GM21360 (cell line): ENCODE measurements around the gene C21orf58.
"Not testable (repeated sequence)": the region's sequence is repeated elsewhere in the genome, so short reads cannot be mapped to it uniquely, and the experiment has no call there.

ENCODE experiments used
- ATAC-seq: cut with Tn5 transposase; IDR thresholded peaks from one replicate; pipeline ENCODE4 v1.9.1; 2021; ENCODE audit warnings: mild to moderate bottlenecking, moderate library complexity; ENCODE audit not compliant: unreplicated experiment

Gene C21orf58

DNA sequence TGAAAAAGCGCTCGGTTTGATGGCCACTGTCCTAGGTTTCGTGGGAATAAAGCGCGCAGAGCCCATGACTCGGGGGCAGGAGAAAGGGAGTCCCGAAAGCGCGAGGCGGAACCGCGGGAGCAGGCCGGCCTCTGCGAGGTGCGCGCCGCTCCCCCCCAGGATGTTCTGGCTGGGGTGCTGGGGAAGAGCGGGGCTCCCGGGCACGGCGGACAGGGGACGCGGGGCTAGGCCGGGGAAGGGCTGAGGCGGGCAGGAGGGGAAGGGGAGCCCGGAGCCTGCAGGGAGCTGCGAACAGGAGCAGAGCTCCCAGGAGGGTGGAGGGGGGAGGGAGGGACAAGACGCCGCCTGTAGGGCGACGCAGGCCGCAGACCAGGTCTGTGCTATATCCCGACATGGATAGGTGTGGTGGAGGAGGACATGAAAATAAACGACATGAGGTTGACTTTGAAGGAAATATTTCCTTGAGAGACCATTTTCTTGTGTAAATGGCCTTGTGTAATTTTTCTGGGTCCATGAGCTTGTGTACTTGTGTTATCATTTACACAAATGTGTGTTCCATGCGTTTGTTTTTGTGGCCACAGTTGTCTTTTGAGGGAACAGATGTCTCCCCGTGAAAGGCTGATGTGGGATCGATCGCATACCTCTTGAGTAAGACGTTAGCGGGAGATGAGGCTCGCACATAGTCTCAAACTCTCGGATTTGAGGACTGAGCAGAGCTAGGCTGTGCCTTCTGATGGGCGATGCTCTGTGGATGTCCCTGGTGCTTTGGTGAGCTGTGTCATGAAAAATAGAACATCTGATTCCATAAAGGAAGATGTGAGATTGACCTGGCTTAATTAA is 1.6 kb upstream of the C21orf58 start:
- no peak for ATAC-seq

DNA sequence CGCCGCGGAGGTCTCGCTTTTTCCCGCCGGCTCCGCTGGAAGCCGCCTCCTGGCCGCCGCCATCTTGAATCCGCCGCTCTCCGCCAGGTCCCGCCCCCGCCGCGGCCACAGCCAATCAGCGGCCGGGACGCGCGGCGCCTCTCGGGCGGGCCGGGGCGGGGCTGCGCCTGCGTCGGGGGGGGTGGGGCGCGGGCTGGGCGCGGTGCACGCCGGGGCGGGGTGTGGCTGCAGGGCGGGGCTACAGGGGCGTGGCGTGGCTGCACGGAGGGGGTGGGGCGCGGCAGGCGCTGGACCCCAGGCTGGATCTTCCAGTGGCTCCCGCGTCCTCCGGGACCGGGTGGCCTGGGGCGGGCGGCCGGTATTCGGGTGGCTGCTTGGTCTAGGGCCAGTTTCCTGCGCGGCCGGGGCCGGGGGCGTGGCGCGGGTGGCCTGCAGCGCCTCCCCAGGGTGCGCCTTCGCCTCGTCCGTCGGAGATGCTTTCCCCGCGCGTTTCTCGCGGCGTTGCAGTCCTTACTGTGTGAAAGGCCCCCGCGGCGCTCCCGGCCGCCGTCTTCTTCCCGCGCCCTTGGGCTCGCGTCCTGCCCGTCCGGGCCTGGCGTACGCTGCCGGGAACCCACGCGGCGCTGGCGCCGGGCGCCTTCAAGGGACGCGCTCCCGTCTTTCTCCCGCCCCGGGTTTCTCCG is 861 bp upstream of the C21orf58 start:
- ATAC-seq, result peak; percentile 50

DNA sequence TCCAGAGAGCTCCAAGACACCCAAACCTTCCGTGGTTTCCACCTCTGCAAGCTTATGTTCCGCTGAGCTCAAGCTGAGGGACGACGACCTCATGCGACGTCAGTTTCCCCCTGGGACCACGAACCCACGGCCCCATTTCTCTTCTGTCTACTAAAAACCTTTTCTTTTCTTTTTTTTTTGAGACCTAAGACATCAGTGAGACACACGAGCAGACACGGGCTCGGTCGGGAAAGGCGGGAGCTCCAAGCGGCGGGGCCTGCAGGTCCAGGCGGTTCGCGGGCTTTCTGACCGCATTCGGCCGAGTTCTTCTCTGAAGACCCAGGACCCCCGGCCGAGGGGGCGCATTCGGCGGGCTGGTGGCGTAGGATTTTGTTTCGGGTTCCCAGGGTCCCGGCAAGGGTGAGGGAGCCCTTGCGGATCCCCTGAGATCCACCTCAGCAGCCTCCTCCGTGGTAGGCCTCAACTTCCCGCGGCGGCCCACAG is 402 bp downstream of the C21orf58 start:
- no peak for ATAC-seq

DNA sequence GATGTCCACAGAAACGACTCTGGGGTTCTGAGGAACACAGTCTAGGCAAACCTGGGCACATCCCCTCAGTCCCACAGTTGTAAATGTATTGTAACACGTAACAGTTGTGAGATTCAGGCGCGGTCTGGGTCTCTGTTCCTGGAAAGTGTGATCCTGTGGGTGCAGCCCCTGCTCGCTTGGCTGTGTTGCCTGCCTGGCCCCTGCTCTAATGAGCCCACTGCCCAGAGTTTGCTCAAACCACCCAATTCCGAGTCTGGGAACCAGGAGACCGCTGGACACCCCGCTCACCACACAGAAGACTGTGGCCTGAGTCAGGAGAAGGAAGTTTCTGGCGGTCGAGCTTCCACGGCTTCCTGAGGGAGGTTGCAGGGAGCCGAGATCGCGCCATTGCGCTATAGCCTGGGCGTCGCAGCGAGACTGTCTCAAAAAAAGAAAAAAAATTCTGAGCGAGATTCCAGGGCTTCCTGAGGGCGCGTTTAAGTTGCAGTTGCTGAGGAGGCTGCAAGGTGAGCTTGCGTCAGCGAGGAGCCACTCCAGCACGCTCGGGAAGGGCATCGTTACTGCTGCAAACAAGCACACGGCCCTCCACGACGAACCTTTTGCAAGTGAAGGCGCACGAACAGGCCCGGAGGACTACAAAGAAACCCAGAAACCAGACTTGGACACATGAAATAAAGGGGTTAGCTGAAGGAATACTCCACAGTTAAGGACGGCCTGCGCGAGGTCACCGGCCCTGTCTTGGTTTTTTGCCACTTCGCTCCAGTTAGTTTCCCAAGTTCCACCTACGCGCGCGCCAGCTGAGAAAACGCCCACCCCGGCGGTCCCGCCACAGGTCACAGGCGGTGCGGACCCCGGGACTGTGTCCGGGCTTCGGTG is 1.1 kb downstream of the C21orf58 start:
- ATAC-seq, result no peak

DNA sequence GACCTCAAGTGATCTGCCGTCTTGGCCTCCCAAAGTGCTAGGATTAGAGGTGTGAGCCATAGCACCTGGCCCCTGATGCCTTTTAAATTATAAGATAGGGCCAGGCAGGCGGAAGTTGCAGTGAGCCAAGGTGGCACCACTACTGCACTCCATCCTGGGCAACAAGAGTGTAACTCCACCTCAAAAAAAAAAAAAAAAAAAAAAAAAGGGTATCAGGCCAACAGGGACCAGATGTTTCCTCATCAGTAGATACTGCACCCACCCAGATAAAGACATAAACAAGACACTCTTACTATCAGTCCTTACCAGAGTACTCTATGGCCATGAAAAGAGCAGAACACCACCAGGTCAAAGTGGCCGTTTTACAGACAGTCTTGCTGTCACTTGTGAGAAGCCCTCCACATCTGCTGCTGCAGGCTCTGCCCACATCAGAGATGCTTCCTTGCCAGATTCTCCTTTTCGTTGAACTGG is 3.3 kb downstream of the C21orf58 start:
- no peak for ATAC-seq

DNA sequence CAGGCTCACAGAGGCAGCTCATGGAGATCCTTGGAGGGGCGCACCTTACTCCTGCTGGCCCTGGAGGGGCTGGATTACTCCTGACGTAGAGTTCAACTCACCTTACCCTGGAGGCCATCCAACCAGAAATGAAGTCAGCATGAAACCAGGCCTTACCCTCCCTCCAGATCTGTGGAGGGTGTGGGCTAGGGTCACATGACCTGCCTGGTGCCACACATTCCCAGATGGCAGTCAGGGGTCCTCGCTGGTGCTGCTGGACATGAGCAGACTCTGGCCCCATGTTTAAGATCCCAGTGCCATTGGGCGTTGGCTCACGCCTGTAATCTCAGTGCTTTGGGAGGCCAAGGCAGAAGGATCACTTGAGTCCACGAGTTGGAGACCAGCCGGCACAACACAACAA is 4.5 kb downstream of the C21orf58 start:
- ATAC-seq, result no peak

DNA sequence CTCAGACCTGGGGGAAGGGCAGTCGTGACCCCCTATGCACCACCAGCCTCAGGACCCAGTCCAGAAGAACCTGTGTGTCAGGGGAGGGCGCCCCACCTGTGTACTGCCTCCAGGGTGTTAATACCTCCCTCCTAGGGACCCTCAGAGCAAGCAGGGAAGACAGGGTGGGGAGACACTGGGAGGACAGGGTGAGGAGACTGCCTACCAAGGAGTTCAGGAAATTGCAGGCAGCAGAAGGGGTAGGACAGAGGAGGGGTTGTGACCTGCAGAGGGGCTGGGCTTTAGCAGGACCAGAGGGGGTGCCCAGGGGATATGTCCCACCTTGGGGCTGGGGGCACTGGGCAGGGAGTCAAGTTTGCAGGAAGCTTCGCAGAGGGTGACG is 5.2 kb downstream of the C21orf58 start:
- ATAC-seq, result no peak

DNA sequence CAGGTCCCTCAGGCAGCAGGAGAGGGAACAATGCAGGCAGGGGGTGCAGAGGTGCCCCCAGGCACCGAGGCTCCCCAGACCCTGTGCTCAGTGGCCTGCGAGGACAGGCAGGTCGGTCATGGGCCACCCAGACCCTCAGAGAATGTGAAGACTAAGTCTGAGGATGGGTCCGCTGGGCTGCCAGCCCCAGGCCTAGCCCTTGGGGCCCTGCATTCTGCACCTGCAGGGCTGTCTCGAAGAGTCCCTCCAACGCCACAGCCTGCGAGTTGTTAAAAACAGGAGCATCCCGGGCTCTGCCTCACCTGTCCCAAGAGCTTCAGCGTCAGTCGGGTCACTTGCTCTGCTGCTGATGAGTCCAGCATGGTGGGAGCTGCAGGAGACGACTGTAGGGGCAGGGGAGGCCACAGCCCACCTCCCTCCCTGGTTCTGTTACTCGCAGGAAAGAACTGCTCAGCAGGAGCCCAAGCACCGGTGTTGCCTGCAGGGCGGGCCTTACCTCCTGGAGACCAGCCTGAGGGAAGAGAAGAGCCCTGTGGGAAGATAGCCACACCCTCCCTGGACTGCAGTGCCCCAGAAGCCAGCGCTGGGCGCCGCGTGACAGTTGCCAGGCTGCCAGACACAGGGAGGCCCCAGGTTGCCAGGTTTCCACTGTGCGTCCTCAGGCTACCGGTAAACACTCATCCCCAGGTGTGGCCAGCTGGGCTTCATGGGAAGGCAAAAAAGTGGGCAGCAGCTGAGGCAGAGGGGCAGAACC is 5.8 kb downstream of the C21orf58 start:
- ATAC-seq, result no peak

DNA sequence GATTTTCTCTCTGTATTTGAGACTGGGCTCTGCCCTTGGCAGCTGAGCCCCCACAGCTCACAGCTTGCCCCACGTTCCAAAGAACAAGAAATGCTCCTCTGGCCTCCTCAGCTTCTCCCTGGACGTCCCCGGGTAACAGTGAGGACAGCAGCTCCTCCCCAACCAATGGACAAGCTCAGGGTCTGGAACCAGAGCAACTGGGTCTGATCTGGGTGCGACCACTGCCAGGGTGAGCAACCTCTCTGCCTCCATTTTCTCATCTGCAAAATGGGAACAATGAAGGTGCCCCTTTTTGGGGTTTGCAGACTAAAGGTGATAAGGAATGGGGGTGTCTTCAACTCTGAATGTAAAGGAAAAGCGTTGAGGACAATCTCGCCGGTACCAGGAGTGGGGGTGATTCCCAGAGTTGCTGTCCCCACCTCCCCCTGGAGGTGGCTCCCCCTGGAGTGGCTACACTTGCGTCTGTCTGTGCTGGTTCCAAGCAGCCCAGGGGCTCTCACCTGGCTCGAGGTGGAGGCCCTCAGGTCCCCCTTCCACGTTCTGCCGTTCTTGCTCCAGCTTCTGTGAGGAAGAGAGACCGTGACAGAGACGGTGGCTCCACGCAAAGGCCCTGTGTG is 6.9 kb downstream of the C21orf58 start:
- no peak for ATAC-seq

DNA sequence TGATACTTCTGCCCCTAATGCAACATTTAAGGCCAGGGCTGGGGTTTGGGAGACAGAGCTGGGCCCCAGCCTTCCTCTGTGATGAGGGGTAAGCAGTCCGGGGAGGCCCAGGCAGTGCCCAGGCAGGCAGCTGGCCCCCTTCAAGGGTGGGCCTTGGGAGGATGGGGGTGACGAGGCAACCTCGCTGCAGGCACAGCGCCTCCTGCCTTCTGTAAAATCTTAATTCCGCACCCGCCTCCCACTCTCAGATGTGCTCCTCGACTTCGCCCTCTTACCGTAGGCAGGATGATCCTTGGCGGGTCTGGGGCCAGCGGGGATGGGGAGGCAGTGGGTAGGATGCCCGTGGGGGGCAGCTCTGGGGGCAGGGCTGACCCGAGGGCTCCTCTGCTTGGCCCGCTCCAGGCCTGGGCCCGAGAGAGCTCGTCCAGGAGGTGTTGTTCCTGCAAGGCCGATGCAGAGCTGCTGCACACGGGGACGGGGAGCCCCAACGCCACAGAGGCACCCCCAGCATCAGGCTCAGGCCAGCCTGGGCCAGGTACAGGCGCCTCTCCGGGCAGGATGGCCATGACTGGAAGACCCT is 9.1 kb downstream of the C21orf58 start:
- no peak for ATAC-seq

DNA sequence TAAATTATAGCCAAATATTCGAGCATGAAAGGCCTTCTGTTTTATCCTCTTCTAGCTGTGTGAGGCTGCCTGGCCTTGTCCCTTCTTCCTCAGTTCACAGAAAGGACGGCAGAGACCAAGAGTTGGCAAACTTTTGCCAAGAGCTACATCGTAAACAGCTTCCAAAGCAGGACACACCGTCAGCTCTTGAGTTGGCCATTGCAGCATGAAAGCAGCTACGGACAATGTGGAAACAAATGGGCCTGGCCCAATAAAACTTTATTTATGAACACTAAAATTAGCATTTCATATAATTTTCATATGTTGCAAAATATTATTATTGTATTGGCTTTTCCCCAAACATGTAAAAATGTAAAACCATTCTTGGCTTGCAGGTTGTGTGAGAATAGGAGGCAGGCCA is 10.7 kb downstream of the C21orf58 start:
- ATAC-seq, result no peak

DNA sequence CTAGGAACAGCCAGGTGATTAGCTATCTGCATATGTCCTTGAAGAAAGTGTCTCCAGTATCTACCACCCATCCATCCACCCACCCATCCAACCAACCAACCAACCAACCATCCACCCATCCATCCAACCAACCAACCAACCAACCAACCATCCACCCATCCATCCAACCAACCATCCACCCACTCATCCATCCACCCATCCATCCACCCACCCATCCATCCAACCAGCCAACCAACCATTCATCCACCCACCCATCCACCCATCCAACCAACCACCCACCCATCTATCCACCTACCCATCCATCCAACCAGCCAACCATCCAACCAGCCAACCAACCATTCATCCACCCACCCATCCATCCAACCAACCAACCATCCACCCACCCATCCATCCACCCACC is 12.1 kb downstream of the C21orf58 start:
- no peak for ATAC-seq

DNA sequence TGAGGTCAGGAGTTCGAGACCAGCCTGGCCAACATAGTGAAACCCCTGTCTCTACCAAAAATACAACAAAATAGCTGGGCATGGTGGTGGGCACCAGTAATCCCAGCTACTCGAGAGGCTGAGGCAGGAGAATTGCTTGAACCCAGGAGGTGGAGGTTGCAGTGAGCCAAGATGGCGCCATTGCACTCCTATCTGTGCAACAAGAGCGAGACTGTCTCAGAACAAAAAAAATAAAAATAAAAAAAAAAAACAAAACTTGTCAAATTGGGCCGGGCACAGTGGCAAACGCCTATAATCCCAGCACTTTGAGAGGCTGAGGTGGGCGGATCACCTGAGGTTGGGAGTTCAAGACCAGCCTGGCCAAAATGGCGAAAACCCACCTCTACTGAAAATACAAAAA is 13.4 kb downstream of the C21orf58 start:
- ATAC-seq, result not testable (repeated sequence)

DNA sequence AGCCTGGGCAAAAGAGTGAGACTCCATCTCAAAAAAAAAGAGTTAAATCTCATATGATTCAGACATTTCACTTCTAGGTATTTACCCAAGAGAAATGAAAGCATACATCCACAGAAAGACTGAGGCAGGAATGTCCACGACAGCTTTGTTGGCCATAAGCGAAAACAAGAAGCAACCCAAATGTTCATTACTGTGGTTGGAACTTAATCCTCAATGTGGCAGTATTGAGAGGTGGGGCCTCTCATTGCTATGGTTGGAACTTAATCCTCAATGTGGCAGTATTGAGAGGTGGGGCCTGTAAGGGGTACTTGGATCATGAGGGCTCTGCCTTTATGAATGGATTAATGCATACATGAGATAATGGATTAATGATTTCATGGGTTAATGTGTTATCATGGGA is 15.2 kb downstream of the C21orf58 start:
- ATAC-seq, result no peak

DNA sequence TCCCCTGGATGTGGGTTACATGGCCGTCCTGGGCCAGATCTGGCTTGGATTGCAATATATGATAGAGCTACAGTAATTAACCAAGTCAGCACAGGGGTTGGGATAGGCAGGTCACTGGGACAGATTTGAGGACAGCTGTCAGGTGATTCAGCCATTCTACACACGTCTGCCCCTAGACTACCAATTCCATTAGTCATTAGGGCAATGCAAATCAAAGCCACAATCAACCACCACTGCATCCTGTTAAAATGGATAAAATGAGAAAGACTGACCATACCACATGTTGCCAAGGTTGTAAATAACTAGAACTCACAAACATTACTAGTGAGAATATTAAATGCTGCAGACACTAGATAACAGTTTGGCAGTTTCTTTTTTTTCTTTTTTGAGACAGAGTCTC is 16.0 kb downstream of the C21orf58 start:
- no peak for ATAC-seq

DNA sequence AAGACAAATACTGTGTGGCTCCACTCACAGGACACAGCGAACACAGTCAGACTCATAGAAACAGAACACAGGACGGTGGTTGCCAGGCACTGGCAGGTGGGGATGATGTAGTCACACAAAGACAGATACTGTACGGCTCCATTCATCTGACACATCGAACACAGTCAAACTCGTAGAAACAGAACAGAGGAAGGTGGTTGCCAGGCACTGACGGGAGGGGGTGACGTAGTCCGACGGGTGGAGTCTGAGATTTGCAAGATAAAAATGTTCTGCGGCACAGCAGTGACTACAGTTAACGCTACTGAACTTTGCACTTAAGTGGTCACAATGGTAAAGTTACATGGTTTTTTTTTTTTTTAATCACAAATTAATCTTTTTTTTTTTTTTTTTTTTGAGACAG is 18.7 kb downstream of the C21orf58 start:
- no peak for ATAC-seq

DNA sequence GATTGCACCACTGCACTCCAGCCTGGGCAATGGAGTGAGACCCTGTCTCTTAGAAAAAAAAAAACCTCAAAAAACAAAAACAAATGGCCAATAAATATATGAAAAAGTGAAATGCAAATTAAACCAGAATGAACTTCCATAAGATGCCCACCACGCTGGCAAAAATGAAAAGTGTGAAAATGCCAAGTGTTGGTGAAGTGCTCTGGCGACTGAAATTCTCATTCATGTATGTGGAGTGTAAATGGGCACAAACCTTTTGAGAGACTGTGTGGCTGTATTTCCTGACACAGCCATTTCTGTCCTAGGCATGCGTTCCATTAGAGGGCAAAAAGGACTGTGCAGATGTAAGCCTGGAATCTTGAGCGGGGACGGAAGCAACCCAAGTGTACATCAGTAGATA is 19.2 kb downstream of the C21orf58 start:
- no peak for ATAC-seq

DNA sequence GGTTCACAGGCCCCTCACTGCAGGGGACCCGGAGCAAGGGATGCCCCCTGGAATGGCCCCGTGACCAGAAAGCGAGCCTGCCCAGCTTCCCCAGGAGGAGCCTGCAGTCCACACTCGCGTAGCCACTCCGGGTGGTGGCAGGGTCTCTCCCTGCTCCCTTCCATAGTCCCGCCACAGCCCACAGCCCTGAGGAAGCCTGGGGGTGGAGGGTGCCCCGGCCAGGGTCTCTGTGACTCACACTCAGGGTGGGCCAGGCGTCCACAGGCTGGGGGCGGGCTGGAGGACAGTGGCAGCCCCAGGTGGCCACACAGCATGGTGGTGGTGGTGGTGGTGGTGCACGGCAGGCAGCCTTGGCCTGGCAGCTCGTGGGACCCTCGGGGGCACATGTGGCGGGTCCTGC is 21.9 kb downstream of the C21orf58 start:
- no peak for ATAC-seq

DNA sequence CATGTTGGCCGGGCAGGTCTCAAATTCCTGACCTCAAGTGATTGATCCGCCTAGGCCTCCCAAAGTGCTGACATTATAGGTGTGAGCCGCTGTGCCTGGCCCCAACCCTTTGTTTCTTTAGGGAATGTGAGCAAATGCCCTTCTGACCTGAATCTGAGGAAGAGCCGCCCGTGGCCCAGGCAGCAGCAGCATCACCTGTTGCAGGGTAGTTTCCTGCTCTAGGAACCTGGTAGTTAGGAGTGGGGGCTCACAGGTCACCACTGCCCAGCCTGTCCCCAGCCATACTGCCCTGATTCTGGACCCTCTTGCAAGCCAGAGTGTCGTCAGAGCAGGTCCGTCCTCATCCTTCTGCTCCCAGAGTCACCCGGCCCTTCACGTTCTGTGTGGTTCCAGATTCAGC is 24.5 kb downstream of the C21orf58 start:
- ATAC-seq, result no peak
